Glomerular endothelial cell (primary cell): ENCODE data around the gene PTPN9. TPM values are rescaled to one million over a fixed set of nuclear protein-coding genes. Genes with fewer than 3 reads are reported as not detected.

Source experiments
- DNase-seq: peaks from one replicate; pipeline ENCODE4 v3.0.0-alpha.2; 2011; ENCODE audit warnings: low read depth, low spot score; ENCODE audit errors: extremely low read depth
- total RNA-seq: library from RNA; depleted of rRNA; stranded (reverse); fragments of >200 nt; gene quantifications from 2 replicates; pipeline ENCODE4 v1.2.3, GENCODE V29; 2015

The PTPN9 gene
- total RNA-seq, 1 donor from 2014 or later = 23.2 TPM

- no peak for DNase-seq
Measured at GRCh38 chr15:75425966-75426500, 153.1 kb downstream of the PTPN9 start.

DNA sequence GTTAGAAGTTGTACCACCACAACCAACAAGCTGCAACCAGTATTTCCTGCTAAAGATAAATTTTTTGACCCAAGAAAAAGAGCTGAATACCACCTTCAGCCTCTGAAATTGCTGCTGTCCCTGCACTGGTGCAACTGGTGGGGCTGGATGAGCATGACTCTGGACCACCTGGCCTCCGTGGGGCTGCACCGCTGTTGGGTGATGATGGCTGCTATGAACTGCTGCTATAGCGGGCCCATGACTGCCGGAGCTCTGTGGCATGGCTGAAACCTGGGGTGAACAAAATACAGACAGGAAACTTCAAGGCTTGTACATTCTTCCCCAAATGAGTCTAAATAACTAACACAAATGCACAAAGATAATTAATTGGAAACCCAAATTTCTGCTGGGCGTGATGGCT, 156.6 kb downstream of the PTPN9 start:
- no peak for DNase-seq

DNA sequence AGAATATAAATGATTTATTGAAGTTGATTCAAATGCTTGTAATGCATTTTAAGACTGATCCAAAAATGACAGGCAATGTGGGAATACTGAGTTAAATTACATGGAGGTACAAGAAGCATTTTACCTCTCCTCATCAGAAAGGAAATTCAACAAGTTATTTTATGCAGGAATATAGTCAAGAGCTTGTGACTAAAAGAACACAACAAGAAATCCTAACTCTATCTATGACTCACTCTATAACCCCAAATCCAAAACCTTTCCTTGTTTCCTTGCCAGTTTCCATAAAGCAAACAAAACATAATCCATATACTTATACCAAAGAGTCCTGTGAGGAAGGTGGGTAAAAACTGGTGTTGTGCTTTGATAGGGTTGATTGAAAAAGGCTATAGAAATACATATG, 158.4 kb downstream of the PTPN9 start:
- DNase-seq = no peak

GRCh38 chr15:75416584-75416983, 162.5 kb downstream of the PTPN9 start:
- DNase-seq = no peak

Other genes with a start within 250 kb of the PTPN9 start
- 89.6 and 142 TPM in 2 replicates for gene COMMD4, start 243.3 kb downstream of the PTPN9 start, total RNA-seq
- 22.8 and 31.3 TPM in 2 replicates for gene NEIL1, start 232.3 kb downstream of the PTPN9 start, total RNA-seq
- 118 and 148 TPM in 2 replicates for gene MAN2C1, start 210.7 kb downstream of the PTPN9 start, total RNA-seq
- gene SIN3A, start 127.6 kb downstream of the PTPN9 start, total RNA-seq = 25.1 and 40.8 TPM in 2 replicates
- gene SNUPN, start 46.4 kb upstream of the PTPN9 start, total RNA-seq = 15.9 and 22.7 TPM in 2 replicates
- gene IMP3, start 60.9 kb upstream of the PTPN9 start, total RNA-seq = 100 and 115 TPM in 2 replicates
- gene SNX33, start 68.6 kb upstream of the PTPN9 start, total RNA-seq = 14.0 and 16.9 TPM in 2 replicates
- 3.0 and 15.6 TPM in 2 replicates for gene CSPG4, start 133.5 kb upstream of the PTPN9 start, total RNA-seq